GM21515 (cell line): ENCODE measurements around the gene LIN7B.

Source experiments
- ATAC-seq: cut with Tn5 transposase; IDR thresholded peaks from one replicate; pipeline ENCODE4 v1.9.1; 2021; ENCODE audit not compliant: unreplicated experiment

The LIN7B gene

DNA sequence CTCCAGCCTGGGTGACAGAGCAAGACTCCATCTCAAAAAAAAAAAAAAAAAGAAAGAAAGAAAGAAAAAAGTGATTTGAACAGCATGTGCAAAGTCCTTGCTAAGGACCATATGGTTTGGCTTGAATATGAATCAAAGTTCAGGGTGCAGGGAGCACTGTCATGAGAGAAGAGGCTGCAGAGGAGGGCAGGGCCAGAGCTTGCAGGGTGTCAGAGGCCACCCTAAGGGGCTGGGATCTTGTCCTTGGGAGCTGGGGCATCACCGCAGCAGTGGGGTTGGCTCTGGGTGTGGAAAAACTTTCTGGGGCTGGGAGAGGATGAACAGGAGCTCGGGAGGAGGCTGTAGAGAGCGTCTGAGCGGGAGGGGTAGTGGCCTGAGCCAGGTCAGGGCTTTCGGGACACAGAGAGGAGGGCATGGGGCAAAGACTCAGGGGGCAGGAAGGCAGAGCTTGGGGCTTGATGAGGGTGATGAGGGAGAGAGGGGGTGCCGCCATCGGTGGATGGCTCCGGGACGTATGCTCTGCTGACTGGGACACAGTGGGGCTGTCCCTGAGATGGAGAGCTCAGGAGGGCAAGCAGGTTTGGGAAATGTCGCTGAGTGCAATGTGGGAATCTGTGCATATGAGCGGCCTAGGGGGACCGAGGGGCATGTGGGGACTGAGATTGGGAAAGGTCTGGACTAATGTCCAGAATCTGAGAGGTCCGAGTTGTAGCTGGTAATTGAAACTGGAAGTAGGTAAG lies 46.5 kb downstream of the LIN7B start:
- ATAC-seq: no peak

DNA sequence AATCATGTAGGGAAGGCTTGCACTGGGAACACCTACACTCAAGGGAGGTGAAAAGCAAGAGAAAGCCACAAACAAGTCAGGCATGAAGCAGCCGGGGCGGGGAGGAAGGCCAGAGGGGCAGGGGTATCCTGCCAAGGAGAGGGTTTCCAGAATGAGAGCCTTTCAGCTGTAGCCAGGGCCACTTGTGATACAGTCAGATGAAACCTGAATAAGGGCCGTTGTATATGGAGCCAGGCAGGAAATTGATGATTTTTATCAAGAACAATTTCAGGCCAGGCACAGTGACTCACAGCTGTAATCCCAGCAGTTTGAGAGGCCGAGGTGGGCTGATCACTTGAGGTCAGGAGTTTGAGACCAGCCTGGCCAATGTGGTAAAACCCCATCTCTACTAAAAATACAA lies 47.8 kb downstream of the LIN7B start:
- ATAC-seq: no peak

DNA sequence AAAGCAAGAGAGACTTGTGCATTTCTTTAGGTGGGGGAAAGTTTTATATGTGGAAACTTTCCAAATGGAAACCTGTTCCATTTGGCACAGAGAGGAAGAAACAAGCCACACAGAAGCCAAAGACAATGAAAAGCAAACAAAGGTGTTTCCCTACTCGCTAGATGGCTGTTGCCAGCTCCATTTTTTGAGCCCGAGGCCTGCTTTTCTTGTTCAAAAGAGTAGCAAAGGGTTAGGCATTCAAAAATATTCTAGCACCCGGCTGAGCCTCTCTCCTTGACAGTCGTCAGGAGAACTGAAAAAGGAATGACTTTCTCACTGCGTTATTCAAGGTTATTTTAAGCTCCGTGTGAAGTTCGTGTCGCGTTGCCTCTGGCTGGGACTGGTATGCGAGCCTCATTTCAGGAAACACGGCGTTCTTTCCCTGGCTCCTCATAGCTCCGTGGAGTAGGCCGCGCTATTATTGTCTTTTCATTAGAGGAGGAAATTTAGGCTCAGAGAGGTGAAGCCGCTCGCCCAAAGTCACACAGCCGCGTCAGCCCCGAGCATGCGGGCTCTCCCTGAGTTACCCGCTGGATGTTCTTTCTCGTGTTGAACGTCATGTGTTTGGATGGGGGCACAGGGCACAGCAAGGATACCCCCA lies 51.1 kb downstream of the LIN7B start:
- no peak for ATAC-seq

DNA sequence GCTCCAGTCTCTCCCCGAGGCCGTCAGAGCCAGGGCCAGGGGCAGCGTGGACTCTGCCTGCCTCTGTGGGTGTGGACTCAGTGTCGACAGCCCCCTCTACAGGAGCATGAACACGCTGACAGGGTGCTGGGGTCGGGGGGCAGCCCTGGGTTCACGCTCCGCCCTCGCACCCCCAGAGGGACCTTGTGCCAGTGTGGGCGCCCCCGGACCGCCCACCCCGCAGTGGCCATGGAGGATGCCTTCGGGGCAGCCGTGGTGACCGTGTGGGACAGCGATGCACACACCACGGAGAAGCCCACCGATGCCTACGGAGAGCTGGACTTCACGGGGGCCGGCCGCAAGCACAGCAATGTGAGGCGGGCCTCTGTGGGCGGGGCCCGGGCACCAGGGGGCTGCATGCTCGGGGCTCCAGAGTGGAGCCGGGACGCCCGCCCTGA lies 51.7 kb downstream of the LIN7B start:
- ATAC-seq: no peak

DNA sequence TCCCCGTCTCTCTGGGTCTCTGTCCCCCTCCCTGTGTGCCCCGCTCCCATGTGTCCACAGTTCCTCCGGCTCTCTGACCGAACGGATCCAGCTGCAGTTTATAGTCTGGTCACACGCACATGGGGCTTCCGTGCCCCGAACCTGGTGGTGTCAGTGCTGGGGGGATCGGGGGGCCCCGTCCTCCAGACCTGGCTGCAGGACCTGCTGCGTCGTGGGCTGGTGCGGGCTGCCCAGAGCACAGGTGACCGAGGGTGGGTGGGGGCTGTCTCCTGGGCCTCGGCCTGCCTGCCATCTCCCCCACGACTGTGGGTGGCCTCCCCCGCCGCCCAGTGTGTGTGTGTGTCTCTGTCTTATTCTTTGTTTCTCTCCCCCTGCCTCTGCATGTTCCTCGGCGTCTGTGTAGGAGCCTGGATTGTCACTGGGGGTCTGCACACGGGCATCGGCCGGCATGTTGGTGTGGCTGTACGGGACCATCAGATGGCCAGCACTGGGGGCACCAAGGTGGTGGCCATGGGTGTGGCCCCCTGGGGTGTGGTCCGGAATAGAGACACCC lies 53.8 kb downstream of the LIN7B start:
- ATAC-seq: no peak
